ENCODE data around the gene PRKCB. TPM values are rescaled to one million over a fixed set of nuclear protein-coding genes. Genes with fewer than 3 reads are reported as not detected.

The PRKCB gene
- total and polyA plus RNA-seq, 8 donors, result 13.5 to 74.3 (median 57.0) TPM

DNA sequence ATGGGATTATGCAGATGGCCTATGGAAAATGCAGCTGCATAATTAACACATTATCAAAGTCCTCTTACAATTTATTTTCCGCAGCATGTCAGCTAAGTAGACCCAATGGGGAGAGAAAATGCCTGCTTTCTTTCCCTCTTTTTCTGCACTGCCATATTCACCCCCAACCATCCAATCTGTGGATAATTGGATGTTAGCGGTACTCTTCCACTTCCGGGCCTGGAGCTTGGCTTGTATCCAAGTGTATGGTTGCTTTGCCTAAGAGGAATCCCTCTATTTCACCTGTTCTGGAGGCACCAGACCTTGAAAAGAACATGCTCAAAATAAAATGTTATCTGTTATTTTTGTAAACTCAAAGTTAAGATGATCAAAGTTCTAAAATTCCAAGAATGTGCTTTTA is 379.2 kb downstream of the PRKCB start:
- H3K27me3 ChIP-seq, result no peaks in the 10 kb centered on the region
- H3K4me1 ChIP-seq, result no peaks in the 10 kb centered on the region
- H3K36me3 ChIP-seq, result peaks cover 0 to 23% of the 10 kb centered on the region in 2 donors
- TF ChIP-seq, protein P1, sequence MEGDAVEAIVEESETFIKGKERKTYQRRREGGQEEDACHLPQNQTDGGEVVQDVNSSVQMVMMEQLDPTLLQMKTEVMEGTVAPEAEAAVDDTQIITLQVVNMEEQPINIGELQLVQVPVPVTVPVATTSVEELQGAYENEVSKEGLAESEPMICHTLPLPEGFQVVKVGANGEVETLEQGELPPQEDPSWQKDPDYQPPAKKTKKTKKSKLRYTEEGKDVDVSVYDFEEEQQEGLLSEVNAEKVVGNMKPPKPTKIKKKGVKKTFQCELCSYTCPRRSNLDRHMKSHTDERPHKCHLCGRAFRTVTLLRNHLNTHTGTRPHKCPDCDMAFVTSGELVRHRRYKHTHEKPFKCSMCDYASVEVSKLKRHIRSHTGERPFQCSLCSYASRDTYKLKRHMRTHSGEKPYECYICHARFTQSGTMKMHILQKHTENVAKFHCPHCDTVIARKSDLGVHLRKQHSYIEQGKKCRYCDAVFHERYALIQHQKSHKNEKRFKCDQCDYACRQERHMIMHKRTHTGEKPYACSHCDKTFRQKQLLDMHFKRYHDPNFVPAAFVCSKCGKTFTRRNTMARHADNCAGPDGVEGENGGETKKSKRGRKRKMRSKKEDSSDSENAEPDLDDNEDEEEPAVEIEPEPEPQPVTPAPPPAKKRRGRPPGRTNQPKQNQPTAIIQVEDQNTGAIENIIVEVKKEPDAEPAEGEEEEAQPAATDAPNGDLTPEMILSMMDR (IDR thresholded peaks at IDR 0.05), result no peak
- intact Hi-C loops (cut with DNase I), result no loop called here
- no peaks in the 10 kb centered on the region for H3K9me3 ChIP-seq
- no peak overlapping the region for H3K4me3 ChIP-seq
- H3K27ac ChIP-seq, result no peak overlapping the region
- DNase-seq (no peak), ATAC-seq (no peak)

DNA sequence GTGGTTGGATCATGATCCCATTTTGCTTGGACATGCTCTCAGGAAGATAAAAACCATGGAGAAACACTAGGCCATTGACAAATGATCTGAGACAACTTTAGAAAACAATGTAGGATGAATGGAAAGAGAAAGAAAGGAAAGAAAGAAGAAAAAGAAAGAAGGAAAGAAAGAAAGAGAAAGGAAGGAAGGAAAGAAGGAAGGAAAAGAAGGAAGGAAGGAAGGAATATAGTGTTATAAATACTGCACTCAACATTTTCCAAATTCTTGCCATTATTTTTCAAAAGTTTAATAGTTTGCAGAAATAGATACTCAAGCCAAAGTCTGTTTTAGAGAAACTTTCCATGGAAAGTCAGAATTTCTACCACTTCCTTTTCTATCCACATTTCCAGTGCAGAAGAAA is 381.2 kb downstream of the PRKCB start:
- intact Hi-C loops (cut with DNase I), result no loop called here
- H3K4me3 ChIP-seq, result no peak overlapping the region
- no peaks in the 10 kb centered on the region for H3K9me3 ChIP-seq
- no peaks in the 10 kb centered on the region for H3K4me1 ChIP-seq
- no peak for ATAC-seq
- TF ChIP-seq, protein P1 (IDR thresholded peaks at IDR 0.05), result no peak
- no peak for DNase-seq
- H3K27ac ChIP-seq, result no peak overlapping the region
- no peaks in the 10 kb centered on the region for H3K27me3 ChIP-seq
- H3K36me3 ChIP-seq, result peaks cover 0 to 20% of the 10 kb centered on the region in 2 donors

DNA sequence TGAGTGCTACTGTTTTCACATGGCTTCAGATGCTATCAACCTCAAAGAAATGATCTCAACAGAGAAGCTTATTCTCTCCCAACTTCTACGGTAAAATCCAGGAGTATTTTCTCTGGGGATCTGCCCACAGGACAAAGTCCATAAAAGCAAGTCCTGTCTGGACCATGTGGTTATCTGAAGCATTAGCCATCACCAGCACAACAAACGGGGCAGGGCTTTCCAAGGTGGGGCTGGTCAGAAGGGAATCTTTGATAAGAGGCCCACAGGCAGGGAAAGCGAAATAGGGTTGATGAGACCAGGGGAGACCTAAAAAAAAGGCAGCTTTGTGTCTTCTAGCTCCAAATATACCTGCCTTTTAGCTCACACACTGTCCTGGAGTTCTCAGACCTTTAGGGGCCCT is 381.7 kb downstream of the PRKCB start:
- H3K36me3 ChIP-seq, result peaks cover 0 to 20% of the 10 kb centered on the region in 2 donors
- TF ChIP-seq, protein P1 (IDR thresholded peaks at IDR 0.05), result no peak
- intact Hi-C loops (cut with DNase I), result no loop called here
- H3K27me3 ChIP-seq, result no peaks in the 10 kb centered on the region
- no peaks in the 10 kb centered on the region for H3K4me1 ChIP-seq
- no peaks in the 10 kb centered on the region for H3K9me3 ChIP-seq
- no peak overlapping the region for H3K27ac ChIP-seq
- DNase-seq (no peak), ATAC-seq (no peak)
- no peak overlapping the region for H3K4me3 ChIP-seq

DNA sequence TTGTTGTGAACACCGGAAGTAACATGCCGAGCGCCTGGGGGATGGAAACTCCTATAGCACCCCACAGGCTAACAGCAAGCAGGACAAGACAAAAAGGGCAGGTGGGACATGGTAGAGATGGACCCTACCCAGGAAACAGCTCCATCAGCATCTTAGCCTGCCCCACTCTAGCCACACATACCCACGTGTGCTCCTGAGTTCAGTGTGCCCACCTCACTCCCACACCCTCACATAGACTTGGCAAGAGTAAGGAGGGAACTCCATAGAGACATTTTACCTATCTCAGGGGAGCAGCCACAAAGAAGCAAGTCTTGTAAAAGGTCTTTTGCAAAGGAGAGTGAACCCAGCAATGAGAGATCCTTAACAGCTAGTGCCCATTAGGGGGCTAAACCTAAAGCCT is 382.5 kb downstream of the PRKCB start:
- intact Hi-C loops (cut with DNase I), result no loop called here
- Histone ChIP-seq H3K27ac (no peak overlapping the region), H3K4me1 (no peaks in the 10 kb centered on the region), H3K27me3 (no peaks in the 10 kb centered on the region), H3K36me3 (peaks cover 0 to 18% of the 10 kb centered on the region in 2 donors), H3K4me3 (no peak overlapping the region), H3K9me3 (no peaks in the 10 kb centered on the region)
- ATAC-seq (no peak), DNase-seq (no peak)
- TF ChIP-seq, protein P1 (IDR thresholded peaks at IDR 0.05), result no peak

DNA sequence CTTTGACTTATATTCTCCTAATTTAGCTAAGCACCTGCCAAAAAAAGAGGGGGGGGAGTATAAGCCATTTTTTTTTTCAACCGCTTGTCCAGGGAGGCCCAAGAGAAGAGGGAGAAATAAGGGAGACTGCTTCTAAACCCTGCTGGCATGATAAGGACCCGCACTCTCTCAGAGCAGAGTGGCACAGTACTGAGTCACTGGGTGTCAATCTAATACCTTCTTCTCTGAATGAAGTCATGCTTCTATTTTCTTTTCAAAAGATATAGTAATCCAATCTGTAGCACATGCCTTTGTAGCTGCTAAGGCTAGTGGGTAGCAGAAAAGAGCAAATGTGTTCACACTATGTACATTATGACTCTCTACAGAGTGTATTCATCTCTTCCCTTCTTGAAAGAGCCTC is 385.4 kb downstream of the PRKCB start:
- Histone ChIP-seq H3K9me3 (peaks cover 0 to 2% of the 10 kb centered on the region in 2 donors), H3K4me1 (no peaks in the 10 kb centered on the region), H3K4me3 (no peak overlapping the region), H3K36me3 (no peaks in the 10 kb centered on the region), H3K27me3 (no peaks in the 10 kb centered on the region), H3K27ac (no peak overlapping the region)
- TF ChIP-seq, protein P1 (IDR thresholded peaks at IDR 0.05), result no peak
- intact Hi-C loops (cut with DNase I), result no loop called here
- no peak for DNase-seq
- ATAC-seq, result no peak
